Ovary (tissue), 9 donors: ENCODE measurements around the gene ALDOB. TPM values are rescaled to one million over a fixed set of nuclear protein-coding genes. Genes with fewer than 3 reads are reported as not detected.

Experiments used
- DNase-seq, 5 donors: peaks; one replicate each; pipeline ENCODE4 v3.0.0-alpha.2; 2019 to 2020
- H3K27ac ChIP-seq, 2 donors: fragments of 200-600 bp; one replicate each; pipeline versions ENCODE4 v1.5.1 to v1.8.0; 2019 to 2022
- H3K27me3 ChIP-seq: fragments of 200-600 bp; one replicate; pipeline ENCODE4 v1.8.0; 2022
- H3K36me3 ChIP-seq: fragments of 200-600 bp; sonication (generic); one replicate; pipeline ENCODE4 v1.5.1; 2019
- H3K4me1 ChIP-seq: one replicate; pipeline ENCODE4 v1.8.1; 2013; ENCODE audit warnings: mild to moderate bottlenecking, moderate library complexity; ENCODE audit not compliant: insufficient read depth
- H3K4me3 ChIP-seq: fragments of 200-600 bp; sonication (generic); one replicate; pipeline ENCODE4 v1.5.1; 2017
- H3K9me3 ChIP-seq, 2 donors: fragments of 200-600 bp in 1 of 2; sonication (generic) in 1 of 2; one replicate each; pipeline versions ENCODE4 v1.5.1 to v1.8.1; 2013 to 2019; ENCODE audit warnings: mild to moderate bottlenecking in 1 of 2, moderate library complexity in 1 of 2
- EP300 ChIP-seq: sonication (generic); formaldehyde crosslinking; IDR thresholded peaks from one replicate; pipeline ENCODE4 v1.6.1; 2017; ENCODE audit warnings: antibody characterized with exemption
- POLR2A ChIP-seq: fragments of 450-650 bp; IDR thresholded peaks from one replicate; pipeline ENCODE4 v1.6.1; 2017; ENCODE audit warnings: antibody characterized with exemption, mild to moderate bottlenecking, moderate library complexity
- WGBS, 3 donors: extraction: QIAGEN DNeasy Blood & Tissue Kit in 1 of 3; methylation state at CpG; one replicate each; pipeline versions ENCODE4 v1.1.5 to v1.1.7; 2013 to 2017; 5-methylcytosine and 5-hydroxymethylcytosine counted together
- intact Hi-C, 4 donors: fragments of 100-400 bp; cut with DNase I; formaldehyde crosslinking; loops; one replicate each; pipeline versions ENCODE4 v1.11.0 to v1.15.1; 2022 to 2023
- polyA plus RNA-seq, 2 donors: library from polyadenylated mRNA; stranded (reverse); fragments of 200-250 nt in 1 of 2; fragments of 350-450 nt in 1 of 2; fragmentation: Illumina TruSeq in 1 of 2; extraction: RNeasy Lipid Tissue Mini Kit (QIAGEN cat#74804) in 1 of 2; gene quantifications; one replicate each; pipeline ENCODE4 v1.2.3, GENCODE V29; 2013 to 2014
- total RNA-seq, 7 donors: library from RNA; depleted of rRNA in 2 of 7; stranded (reverse); fragments of >200 nt in 2 of 7; fragmentation: NEBNext Ultra II Directional in 3 of 7; extraction: Animal tissue kit (Norgen Biotek cat#: 25700) in 3 of 7; gene quantifications; one replicate each; pipeline versions ENCODE4 v1.1.0 to v1.2.4, GENCODE V29; 2016 to 2023
- TF ChIP-seq, protein P1 (sequence below), 3 donors: fragments of 450-650 bp in 2 of 3; fragments of 200-600 bp in 1 of 3; IDR thresholded peaks; one replicate each; pipeline versions ENCODE4 v1.5.1 to v1.8.0; 2016 to 2022; ENCODE audit warnings: antibody characterized with exemption in 3 of 3, mild to moderate bottlenecking in 1 of 3
- donor health status: DM: no; HTN: no; CAD: no; lungs with moderate emphysema.
- donor health status: DM: no; HTN: no; CAD: no.
- donor health status: Bipolar disorder and iron deficiency.
- donor health status: DM: yes; HTN: yes; CAD: no.
- donor health status: DM: no; HTN: no; CAD: no.
- donor health status: DM: yes; HTN: yes; CAD: no.

Gene ALDOB
- total and polyA plus RNA-seq, 9 donors: 0.18 to 14.7 (median 0.62) TPM; not detected in 2

DNA sequence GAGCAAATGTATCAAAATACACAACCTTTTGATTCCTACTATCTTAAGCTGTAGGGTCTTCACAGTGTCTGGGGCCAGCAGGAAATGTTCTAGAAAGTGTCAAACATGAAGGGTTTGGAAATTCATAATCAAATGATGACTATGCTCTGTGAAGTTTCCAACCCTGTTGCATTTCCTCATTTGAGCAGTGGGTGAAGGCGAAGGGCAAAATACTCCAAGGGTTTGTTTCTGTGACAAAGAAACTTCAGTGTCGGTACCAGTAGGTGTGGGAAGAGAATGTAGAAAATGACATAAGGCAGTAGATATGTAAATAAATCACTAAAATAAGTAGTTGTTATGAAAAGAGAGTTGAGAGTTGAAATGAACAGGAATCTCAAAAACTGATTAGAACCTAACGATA, 576 bp downstream of the ALDOB start:
- no peak for TF ChIP-seq POLR2A
- WGBS, 3 donors: 44 to 71% (median 48%) methylated on average over 3 of the region's 3 CpGs
- H3K27ac ChIP-seq: no peak overlapping the region

DNA sequence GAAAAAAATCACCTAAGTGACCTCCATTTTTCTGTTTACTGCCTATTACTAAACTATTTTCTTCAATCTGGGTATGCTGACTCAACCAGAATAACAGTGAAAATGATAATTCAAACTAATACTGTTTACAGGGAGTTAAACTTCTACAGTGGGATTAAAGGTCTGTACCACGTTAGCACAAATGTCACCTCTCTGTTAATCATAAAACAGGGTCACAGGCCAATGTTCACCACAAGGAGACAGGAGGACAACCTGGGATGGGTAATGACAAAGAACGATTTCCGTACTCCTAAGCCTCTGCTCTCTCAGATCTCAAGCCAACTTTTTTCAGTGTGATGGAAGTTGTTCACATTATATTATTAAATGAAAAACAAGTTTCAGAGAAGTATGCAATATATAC, 2.3 kb downstream of the ALDOB start:
- no peak for TF ChIP-seq EP300
- TF ChIP-seq, protein P1, sequence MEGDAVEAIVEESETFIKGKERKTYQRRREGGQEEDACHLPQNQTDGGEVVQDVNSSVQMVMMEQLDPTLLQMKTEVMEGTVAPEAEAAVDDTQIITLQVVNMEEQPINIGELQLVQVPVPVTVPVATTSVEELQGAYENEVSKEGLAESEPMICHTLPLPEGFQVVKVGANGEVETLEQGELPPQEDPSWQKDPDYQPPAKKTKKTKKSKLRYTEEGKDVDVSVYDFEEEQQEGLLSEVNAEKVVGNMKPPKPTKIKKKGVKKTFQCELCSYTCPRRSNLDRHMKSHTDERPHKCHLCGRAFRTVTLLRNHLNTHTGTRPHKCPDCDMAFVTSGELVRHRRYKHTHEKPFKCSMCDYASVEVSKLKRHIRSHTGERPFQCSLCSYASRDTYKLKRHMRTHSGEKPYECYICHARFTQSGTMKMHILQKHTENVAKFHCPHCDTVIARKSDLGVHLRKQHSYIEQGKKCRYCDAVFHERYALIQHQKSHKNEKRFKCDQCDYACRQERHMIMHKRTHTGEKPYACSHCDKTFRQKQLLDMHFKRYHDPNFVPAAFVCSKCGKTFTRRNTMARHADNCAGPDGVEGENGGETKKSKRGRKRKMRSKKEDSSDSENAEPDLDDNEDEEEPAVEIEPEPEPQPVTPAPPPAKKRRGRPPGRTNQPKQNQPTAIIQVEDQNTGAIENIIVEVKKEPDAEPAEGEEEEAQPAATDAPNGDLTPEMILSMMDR (IDR thresholded peaks at IDR 0.05): no peak
- TF ChIP-seq POLR2A: no peak
- no peaks in the 10 kb centered on the region for H3K4me1 ChIP-seq
- no peak overlapping the region for H3K4me3 ChIP-seq
- no peaks in the 10 kb centered on the region for H3K9me3 ChIP-seq
- no peak overlapping the region for H3K27ac ChIP-seq
- 44 to 57% (median 56%) methylated on average over 3 of the region's 3 CpGs for WGBS, 3 donors
- no peaks in the 10 kb centered on the region for H3K27me3 ChIP-seq
- H3K36me3 ChIP-seq: no peaks in the 10 kb centered on the region
- intact Hi-C loops: no loop called here
- no peak for DNase-seq

More for the DNA sequence above, 576 bp downstream of the ALDOB start:
- DNase-seq: no peak
- Histone ChIP-seq H3K4me3 (no peak overlapping the region), H3K27me3 (no peaks in the 10 kb centered on the region), H3K4me1 (no peaks in the 10 kb centered on the region), H3K9me3 (no peaks in the 10 kb centered on the region), H3K36me3 (no peaks in the 10 kb centered on the region)
- intact Hi-C loops: no loop called here

DNA sequence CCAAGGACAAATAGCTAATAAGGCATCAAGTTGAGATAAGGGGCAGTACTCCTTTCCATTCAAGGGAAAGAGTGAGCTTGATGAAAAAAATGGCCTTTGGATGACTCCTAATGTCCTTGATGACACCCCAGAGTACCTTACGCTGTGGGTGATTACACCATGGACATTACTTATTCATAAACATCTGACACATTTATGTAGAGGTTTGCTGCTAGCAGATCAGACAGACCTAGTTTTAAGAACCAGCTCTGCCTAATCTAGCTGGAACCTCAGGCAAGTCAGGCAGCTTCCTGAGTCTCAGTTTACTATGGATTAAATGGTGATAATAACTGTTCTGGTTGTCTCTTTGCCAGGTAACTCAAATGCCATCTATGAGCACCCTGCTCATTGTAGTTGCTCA, 2.8 kb downstream of the ALDOB start:
- no peaks in the 10 kb centered on the region for H3K9me3 ChIP-seq
- no peak for DNase-seq
- H3K4me3 ChIP-seq: no peak overlapping the region
- H3K36me3 ChIP-seq: no peaks in the 10 kb centered on the region
- intact Hi-C loops: no loop called here
- 18 to 24% (median 21%) methylated on average over 1 of the region's 1 CpG for WGBS, 3 donors
- TF ChIP-seq POLR2A (no peak), EP300 (no peak)
- TF ChIP-seq, protein P1 (IDR thresholded peaks at IDR 0.05): no peak
- no peaks in the 10 kb centered on the region for H3K4me1 ChIP-seq
- H3K27me3 ChIP-seq: no peaks in the 10 kb centered on the region
- no peak overlapping the region for H3K27ac ChIP-seq

DNA sequence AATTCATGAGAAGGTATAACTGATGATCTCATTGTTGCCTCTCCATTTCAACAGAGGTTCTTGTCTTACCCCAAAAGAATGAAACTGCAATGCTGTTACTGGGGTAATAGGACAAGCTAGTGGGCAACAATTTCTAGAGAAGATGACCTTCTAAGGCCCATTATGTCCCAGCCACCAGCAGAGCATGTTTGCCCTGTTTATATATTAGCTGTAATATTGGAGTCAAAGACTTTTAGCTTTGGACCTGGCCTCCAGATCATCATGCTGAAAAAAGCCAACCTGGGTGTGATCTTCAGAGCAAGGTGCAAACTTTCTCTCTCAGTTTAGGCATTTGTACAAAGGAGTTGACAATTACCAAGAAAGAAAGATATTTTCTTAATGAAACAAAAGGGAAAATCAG, 3.4 kb downstream of the ALDOB start:
- Histone ChIP-seq H3K27ac (no peak overlapping the region), H3K27me3 (no peaks in the 10 kb centered on the region), H3K36me3 (no peaks in the 10 kb centered on the region), H3K4me1 (no peaks in the 10 kb centered on the region), H3K4me3 (no peak overlapping the region), H3K9me3 (no peaks in the 10 kb centered on the region)
- TF ChIP-seq, protein P1 (IDR thresholded peaks at IDR 0.05): no peak
- no peak for TF ChIP-seq POLR2A
- TF ChIP-seq EP300: no peak
- DNase-seq: no peak
- intact Hi-C loops: no loop called here

DNA sequence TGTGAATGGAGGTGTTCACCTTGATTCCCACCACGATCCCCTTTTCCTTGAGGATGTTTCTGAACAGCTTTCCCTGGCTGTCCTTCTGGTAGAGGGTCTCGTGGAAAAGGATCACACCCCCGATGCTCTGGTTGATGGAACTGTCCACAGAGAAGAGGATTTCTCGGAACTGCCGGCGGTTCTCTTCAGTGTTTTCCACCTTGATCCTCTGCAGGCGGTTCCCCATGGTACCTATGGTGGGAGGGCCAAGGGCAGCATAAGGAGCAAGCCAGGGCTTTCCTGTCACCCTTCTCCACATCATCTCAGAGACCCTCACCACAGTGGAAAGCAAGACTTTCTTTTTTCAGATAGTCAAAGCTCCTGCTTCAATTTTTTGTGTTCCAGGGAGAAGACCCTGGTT, 5.8 kb downstream of the ALDOB start:
- H3K4me1 ChIP-seq: no peaks in the 10 kb centered on the region
- intact Hi-C loops: no loop called here
- H3K36me3 ChIP-seq: no peaks in the 10 kb centered on the region
- H3K27ac ChIP-seq: no peak overlapping the region
- TF ChIP-seq, protein P1 (IDR thresholded peaks at IDR 0.05): no peak
- no peak for TF ChIP-seq POLR2A
- H3K27me3 ChIP-seq: no peaks in the 10 kb centered on the region
- 89 to 90% (median 90%) methylated on average over 7 of the region's 7 CpGs for WGBS, 3 donors
- no peaks in the 10 kb centered on the region for H3K9me3 ChIP-seq
- no peak for DNase-seq
- no peak overlapping the region for H3K4me3 ChIP-seq
